Measurements from ENCODE around the gene EXOG.
"Not testable (repeated sequence)": the region's sequence is repeated elsewhere in the genome, so short reads cannot be mapped to it uniquely, and the experiment has no call there.

EXOG gene

GRCh38 chr3:38558864-38559263 is 62.7 kb downstream of the EXOG start:
- ATAC-seq (no peak), DNase-seq (no peak)
- Mint-ChIP-seq H3K4me3 (no peak overlapping the region), H3K27me3 (no peaks in the 10 kb centered on the region), H3K27ac (no peak overlapping the region), H3K9me3 (no peaks in the 10 kb centered on the region), H3K4me1 (no peaks in the 10 kb centered on the region)

GRCh38 chr3:38560284-38560683 is 64.1 kb downstream of the EXOG start:
- Mint-ChIP-seq H3K27ac (no peak overlapping the region), H3K9me3 (no peaks in the 10 kb centered on the region), H3K27me3 (no peaks in the 10 kb centered on the region), H3K4me3 (no peak overlapping the region), H3K4me1 (no peaks in the 10 kb centered on the region)
- no peak for ATAC-seq
- no peak for DNase-seq

GRCh38 chr3:38560996-38561717 is 65.0 kb downstream of the EXOG start:
- no peak for DNase-seq
- Mint-ChIP-seq H3K4me3 (no peak overlapping the region), H3K27ac (no peak overlapping the region), H3K4me1 (no peaks in the 10 kb centered on the region), H3K9me3 (no peaks in the 10 kb centered on the region), H3K27me3 (no peaks in the 10 kb centered on the region)
- ATAC-seq, result no peak

GRCh38 chr3:38561746-38562466 is 65.8 kb downstream of the EXOG start:
- H3K9me3 Mint-ChIP-seq, result no peaks in the 10 kb centered on the region
- no peak overlapping the region for H3K4me3 Mint-ChIP-seq
- H3K27me3 Mint-ChIP-seq, result no peaks in the 10 kb centered on the region
- no peak for ATAC-seq
- H3K4me1 Mint-ChIP-seq, result no peaks in the 10 kb centered on the region
- DNase-seq, result no peak
- no peak overlapping the region for H3K27ac Mint-ChIP-seq

GRCh38 chr3:38562467-38562925 is 66.4 kb downstream of the EXOG start:
- Mint-ChIP-seq H3K27me3 (no peaks in the 10 kb centered on the region), H3K4me3 (no peak overlapping the region), H3K4me1 (no peaks in the 10 kb centered on the region), H3K9me3 (no peaks in the 10 kb centered on the region), H3K27ac (no peak overlapping the region)
- DNase-seq (no peak), ATAC-seq (no peak)

- Mint-ChIP-seq H3K4me1 (no peaks in the 10 kb centered on the region), H3K9me3 (no peaks in the 10 kb centered on the region), H3K27me3 (no peaks in the 10 kb centered on the region), H3K27ac (no peak overlapping the region), H3K4me3 (no peak overlapping the region)
- ATAC-seq, result no peak
- no peak for DNase-seq
Measured at GRCh38 chr3:38563070-38563885, 67.1 kb downstream of the EXOG start.

- Mint-ChIP-seq H3K27me3 (no peaks in the 10 kb centered on the region), H3K4me3 (no peak overlapping the region), H3K4me1 (no peaks in the 10 kb centered on the region), H3K27ac (no peak overlapping the region), H3K9me3 (no peaks in the 10 kb centered on the region)
- no peak for DNase-seq
- no peak for ATAC-seq
Measured at GRCh38 chr3:38563886-38564270, 67.7 kb downstream of the EXOG start.

- Mint-ChIP-seq H3K4me3 (no peak overlapping the region), H3K4me1 (no peaks in the 10 kb centered on the region), H3K9me3 (no peaks in the 10 kb centered on the region), H3K27me3 (no peaks in the 10 kb centered on the region), H3K27ac (no peak overlapping the region)
- DNase-seq, result no peak
- no peak for ATAC-seq
Measured at GRCh38 chr3:38564631-38565338, 68.6 kb downstream of the EXOG start.

- no peak for DNase-seq
- Mint-ChIP-seq H3K27me3 (no peaks in the 10 kb centered on the region), H3K4me3 (no peak overlapping the region), H3K4me1 (no peaks in the 10 kb centered on the region), H3K27ac (no peak overlapping the region), H3K9me3 (no peaks in the 10 kb centered on the region)
- peak; percentile 12 for ATAC-seq
Measured at GRCh38 chr3:38565339-38566214, 69.4 kb downstream of the EXOG start.

GRCh38 chr3:38566215-38566528 is 70.0 kb downstream of the EXOG start:
- no peak overlapping the region for H3K27ac Mint-ChIP-seq
- no peaks in the 10 kb centered on the region for H3K27me3 Mint-ChIP-seq

GRCh38 chr3:38566794-38567193 is 70.7 kb downstream of the EXOG start:
- H3K4me3 Mint-ChIP-seq, H3K27ac Mint-ChIP-seq, H3K27me3 Mint-ChIP-seq, H3K4me1 Mint-ChIP-seq, DNase-seq, H3K9me3 Mint-ChIP-seq, ATAC-seq: not testable (repeated sequence)

More at GRCh38 chr3:38566215-38566528, 70.0 kb downstream of the EXOG start:
- Mint-ChIP-seq H3K9me3 (no peaks in the 10 kb centered on the region), H3K4me3 (no peak overlapping the region), H3K4me1 (no peaks in the 10 kb centered on the region)
- ATAC-seq (peak; percentile 5), DNase-seq (no peak)

- H3K4me1 Mint-ChIP-seq, result no peaks in the 10 kb centered on the region
- no peaks in the 10 kb centered on the region for H3K27me3 Mint-ChIP-seq
- H3K4me3 Mint-ChIP-seq, result no peak overlapping the region
- no peaks in the 10 kb centered on the region for H3K9me3 Mint-ChIP-seq
- no peak for ATAC-seq
- H3K27ac Mint-ChIP-seq, result no peak overlapping the region
- no peak for DNase-seq
Measured at GRCh38 chr3:38567498-38567897, 71.4 kb downstream of the EXOG start.

GRCh38 chr3:38573111-38573510 is 77.0 kb downstream of the EXOG start:
- no peak overlapping the region for H3K27ac Mint-ChIP-seq
- no peaks in the 10 kb centered on the region for H3K9me3 Mint-ChIP-seq
- DNase-seq, result no peak
- no peak for ATAC-seq
- H3K4me3 Mint-ChIP-seq, result no peak overlapping the region
- H3K4me1 Mint-ChIP-seq, result no peaks in the 10 kb centered on the region
- no peaks in the 10 kb centered on the region for H3K27me3 Mint-ChIP-seq

- Mint-ChIP-seq H3K4me1 (no peaks in the 10 kb centered on the region), H3K4me3 (no peak overlapping the region), H3K9me3 (no peaks in the 10 kb centered on the region), H3K27ac (no peak overlapping the region), H3K27me3 (no peaks in the 10 kb centered on the region)
- no peak for ATAC-seq
- no peak for DNase-seq
Measured at GRCh38 chr3:38573556-38573955, 77.4 kb downstream of the EXOG start.

Data from stimulated activated naive CD8-positive, alpha-beta T cell treated with anti-CD3 and anti-CD28 coated beads, Interleukin-15, amount 100 ng/mL, for 72 hours (primary cell).